ENCODE results near the gene TTC34. TPM values are rescaled to one million over a fixed set of nuclear protein-coding genes. Genes with fewer than 3 reads are reported as not detected.

The TTC34 gene
- total RNA-seq, 1 experiment from 2014 or later, result 0.79 TPM

DNA sequence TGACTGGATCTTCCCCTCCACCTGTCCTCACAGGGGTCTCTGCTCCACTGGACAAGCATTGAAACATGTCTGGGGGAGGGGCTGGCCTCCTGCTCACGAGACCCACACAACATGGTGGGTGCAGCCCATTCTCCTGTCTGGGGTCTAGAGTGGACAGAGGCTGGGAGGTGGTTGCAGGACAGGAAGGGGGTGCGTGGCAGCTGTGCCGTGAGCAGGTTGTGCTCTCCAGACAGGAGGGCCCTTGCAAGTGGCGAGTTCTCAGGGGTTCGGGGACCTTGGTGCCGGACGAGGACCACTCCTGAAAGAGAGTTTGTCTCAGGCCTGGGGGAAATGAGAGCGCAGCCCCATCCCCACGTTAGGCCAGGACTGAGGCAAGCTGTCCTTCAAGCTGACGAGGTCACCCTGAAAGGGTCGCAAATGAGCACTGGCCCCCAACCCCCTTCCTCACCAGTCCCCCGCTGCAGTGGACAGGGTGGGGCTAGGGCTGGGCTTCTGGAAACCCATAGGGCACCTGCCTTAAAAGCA lies 21.2 kb upstream of the TTC34 start:
- ChIA-PET POLR2A (no interaction called here), CTCF (no interaction called here)
- no peaks in the 10 kb centered on the region for H3K9me3 ChIP-seq
- Mint-ChIP-seq H3K36me3 (ENCODE audit: insufficient read depth, unreplicated experiment) (no peaks in the 10 kb centered on the region), H3K27me3 (ENCODE audit: insufficient read depth, unreplicated experiment) (peaks cover 9% of the 10 kb centered on the region), H3K4me3 (ENCODE audit: unreplicated experiment) (no peak overlapping the region), H3K4me1 (ENCODE audit: low read depth, unreplicated experiment) (no peaks in the 10 kb centered on the region), H3K9me3 (ENCODE audit: unreplicated experiment) (peaks cover 6% of the 10 kb centered on the region), H3K27ac (ENCODE audit: unreplicated experiment) (no peak overlapping the region)
- no peaks in the 10 kb centered on the region for H3K4me1 ChIP-seq
- no TSS peak for BruUV-seq (replicated peaks)
- H3K4me3 ChIP-seq (ENCODE audit: low read depth, low read length), result no peak overlapping the region
- no peaks in the 10 kb centered on the region for H3K36me3 ChIP-seq (ENCODE audit: control insufficient read depth, insufficient read depth, low read length)
- intact Hi-C loops (cut with micrococcal nuclease; ENCODE audit: unreplicated experiment), result no loop called here
- no peak for DNase-seq
- TF ChIP-seq, protein P1, sequence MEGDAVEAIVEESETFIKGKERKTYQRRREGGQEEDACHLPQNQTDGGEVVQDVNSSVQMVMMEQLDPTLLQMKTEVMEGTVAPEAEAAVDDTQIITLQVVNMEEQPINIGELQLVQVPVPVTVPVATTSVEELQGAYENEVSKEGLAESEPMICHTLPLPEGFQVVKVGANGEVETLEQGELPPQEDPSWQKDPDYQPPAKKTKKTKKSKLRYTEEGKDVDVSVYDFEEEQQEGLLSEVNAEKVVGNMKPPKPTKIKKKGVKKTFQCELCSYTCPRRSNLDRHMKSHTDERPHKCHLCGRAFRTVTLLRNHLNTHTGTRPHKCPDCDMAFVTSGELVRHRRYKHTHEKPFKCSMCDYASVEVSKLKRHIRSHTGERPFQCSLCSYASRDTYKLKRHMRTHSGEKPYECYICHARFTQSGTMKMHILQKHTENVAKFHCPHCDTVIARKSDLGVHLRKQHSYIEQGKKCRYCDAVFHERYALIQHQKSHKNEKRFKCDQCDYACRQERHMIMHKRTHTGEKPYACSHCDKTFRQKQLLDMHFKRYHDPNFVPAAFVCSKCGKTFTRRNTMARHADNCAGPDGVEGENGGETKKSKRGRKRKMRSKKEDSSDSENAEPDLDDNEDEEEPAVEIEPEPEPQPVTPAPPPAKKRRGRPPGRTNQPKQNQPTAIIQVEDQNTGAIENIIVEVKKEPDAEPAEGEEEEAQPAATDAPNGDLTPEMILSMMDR (IDR thresholded peaks at IDR 0.05; ENCODE audit: insufficient read depth in 1 of 2, low read depth in 1 of 2, low read length in 1 of 2, severe bottlenecking in 1 of 2, unreplicated experiment in 1 of 2), result no peak
- H3K27me3 ChIP-seq (replicated peaks; ENCODE audit: control insufficient read depth, insufficient read depth, low read length), result no peaks in the 10 kb centered on the region

DNA sequence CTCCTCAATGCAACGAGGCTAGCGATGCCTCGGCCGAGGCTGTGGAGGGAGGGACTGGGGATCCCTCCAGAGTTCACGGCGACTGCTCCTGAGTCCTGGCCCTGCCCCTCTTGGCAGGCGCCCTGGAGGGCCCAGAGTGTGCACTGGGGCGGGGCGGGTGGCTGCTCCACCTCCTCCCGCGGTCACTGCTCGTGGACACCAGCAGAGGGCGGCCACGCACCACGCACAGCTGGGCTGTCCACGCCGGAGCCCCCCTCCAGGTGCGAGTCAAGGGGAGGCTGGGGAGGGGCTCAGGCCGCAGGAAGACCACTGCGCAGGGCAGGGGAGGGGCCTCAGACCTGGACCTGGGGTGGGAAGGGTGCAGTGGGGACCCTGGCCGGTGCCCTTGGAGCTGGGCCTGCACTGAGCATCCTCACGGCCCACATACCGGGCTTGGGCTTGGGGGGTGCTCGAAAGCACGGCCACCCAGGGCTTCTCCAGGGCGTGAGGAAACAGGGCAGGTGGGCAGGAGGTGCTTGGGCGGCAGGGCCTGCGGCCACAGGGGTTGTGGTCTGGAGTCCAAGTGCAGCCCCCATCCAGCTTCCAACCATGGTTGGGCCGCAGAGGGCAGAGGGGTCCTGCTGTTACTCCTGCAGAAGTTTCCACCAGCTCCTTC lies 20.6 kb upstream of the TTC34 start:
- TF ChIP-seq, protein P1 (IDR thresholded peaks at IDR 0.05; ENCODE audit: insufficient read depth in 1 of 2, low read depth in 1 of 2, low read length in 1 of 2, severe bottlenecking in 1 of 2, unreplicated experiment in 1 of 2), result peak in 1 of 2 experiments; percentile 26
- no peaks in the 10 kb centered on the region for H3K9me3 ChIP-seq
- Mint-ChIP-seq H3K4me3 (ENCODE audit: unreplicated experiment) (no peak overlapping the region), H3K36me3 (ENCODE audit: insufficient read depth, unreplicated experiment) (no peaks in the 10 kb centered on the region), H3K4me1 (ENCODE audit: low read depth, unreplicated experiment) (no peaks in the 10 kb centered on the region), H3K27ac (ENCODE audit: unreplicated experiment) (no peak overlapping the region), H3K9me3 (ENCODE audit: unreplicated experiment) (peaks cover under 1% of the 10 kb centered on the region), H3K27me3 (ENCODE audit: insufficient read depth, unreplicated experiment) (peaks cover 9% of the 10 kb centered on the region)
- no TSS peak for BruUV-seq (replicated peaks)
- H3K27me3 ChIP-seq (replicated peaks; ENCODE audit: control insufficient read depth, insufficient read depth, low read length), result no peaks in the 10 kb centered on the region
- no peaks in the 10 kb centered on the region for H3K4me1 ChIP-seq
- CTCF ChIA-PET, result no interaction called here
- POLR2A ChIA-PET, result no interaction called here
- intact Hi-C loops (cut with micrococcal nuclease; ENCODE audit: unreplicated experiment), result no loop called here
- no peaks in the 10 kb centered on the region for H3K36me3 ChIP-seq (ENCODE audit: control insufficient read depth, insufficient read depth, low read length)
- peak in 1 of 2 experiments; percentile 27 for DNase-seq
- no peak overlapping the region for H3K4me3 ChIP-seq (ENCODE audit: low read depth, low read length)

DNA sequence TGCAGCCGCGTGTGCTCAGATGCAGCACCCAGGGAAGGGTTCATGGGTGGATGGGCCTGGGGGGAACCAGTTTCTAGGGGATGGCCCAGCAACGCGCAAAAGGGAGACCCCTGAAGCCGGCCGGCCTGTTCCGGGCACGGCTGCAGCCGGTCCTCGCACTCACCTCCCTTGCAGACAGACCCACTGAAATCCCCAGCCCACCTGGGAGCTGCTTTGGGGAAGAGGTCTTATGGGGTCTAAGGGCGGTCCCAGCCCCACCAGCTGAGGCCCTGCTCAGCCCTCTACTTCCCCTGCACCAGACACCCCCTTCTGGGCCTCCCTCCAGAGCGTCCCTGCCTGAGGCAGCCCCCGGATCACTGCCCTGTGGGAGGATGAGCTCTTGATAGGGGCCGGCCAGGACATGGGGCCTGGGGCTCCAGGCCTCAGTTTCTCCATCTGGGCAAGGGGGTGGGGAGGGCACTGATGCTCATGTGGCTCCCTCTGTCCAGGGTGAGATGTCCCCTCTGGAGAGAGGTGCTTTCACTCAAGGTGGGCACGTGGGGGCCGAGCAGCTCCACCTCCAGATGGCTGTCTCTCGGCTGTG lies 20.0 kb upstream of the TTC34 start:
- TF ChIP-seq, protein P1 (IDR thresholded peaks at IDR 0.05; ENCODE audit: insufficient read depth in 1 of 2, low read depth in 1 of 2, low read length in 1 of 2, severe bottlenecking in 1 of 2, unreplicated experiment in 1 of 2), result no peak
- Mint-ChIP-seq H3K4me3 (ENCODE audit: unreplicated experiment) (no peak overlapping the region), H3K27me3 (ENCODE audit: insufficient read depth, unreplicated experiment) (peaks cover 9% of the 10 kb centered on the region), H3K27ac (ENCODE audit: unreplicated experiment) (no peak overlapping the region), H3K9me3 (ENCODE audit: unreplicated experiment) (no peaks in the 10 kb centered on the region), H3K4me1 (ENCODE audit: low read depth, unreplicated experiment) (no peaks in the 10 kb centered on the region), H3K36me3 (ENCODE audit: insufficient read depth, unreplicated experiment) (no peaks in the 10 kb centered on the region)
- intact Hi-C loops (cut with micrococcal nuclease; ENCODE audit: unreplicated experiment), result no loop called here
- H3K4me1 ChIP-seq, result no peaks in the 10 kb centered on the region
- H3K27me3 ChIP-seq (replicated peaks; ENCODE audit: control insufficient read depth, insufficient read depth, low read length), result no peaks in the 10 kb centered on the region
- BruUV-seq (replicated peaks), result no TSS peak
- H3K36me3 ChIP-seq (ENCODE audit: control insufficient read depth, insufficient read depth, low read length), result no peaks in the 10 kb centered on the region
- no peak overlapping the region for H3K4me3 ChIP-seq (ENCODE audit: low read depth, low read length)
- no peak for DNase-seq
- ChIA-PET POLR2A (no interaction called here), CTCF (no interaction called here)
- H3K9me3 ChIP-seq, result no peaks in the 10 kb centered on the region
